GM12878 (cell line): ENCODE results near the gene SMIM12. TPM values are rescaled to one million over a fixed set of nuclear protein-coding genes. Genes with fewer than 3 reads are reported as not detected.

Experiments used
- ATAC-seq: fragments of 200-7000 bp; cut with Tn5 transposase; 3 replicates; pipeline ENCODE4 v1.9.1; 2020; ENCODE audit warnings: mild to moderate bottlenecking, moderate library complexity
- BruUV-seq: library from RNA; stranded (reverse); fragments of 400-500 nt; replicated peaks from 2 replicates; lab custom pipeline; 2021; lab: Mats Ljungman, UMichigan
- CTCF ChIA-PET: fragments of 300-600 bp; sonication (Branson Sonifier 250); formaldehyde crosslinking; extraction: SDS; loops from one replicate; lab custom pipeline; 2021; ENCODE audit warnings: inconsistent platforms; lab: Yijun Ruan, JAX
- POLR2A ChIA-PET: fragments of 350-600 bp; formaldehyde crosslinking; extraction: SDS; loops from one replicate; lab custom pipeline; 2021; ENCODE audit warnings: inconsistent platforms; lab: Charles Lee
- RAD21 ChIA-PET: fragments of 300-600 bp; sonication (Branson Sonifier 250); formaldehyde crosslinking; loops from one replicate; lab custom pipeline; 2023; ENCODE audit warnings: antibody characterized with exemption; ENCODE audit not compliant: unreplicated experiment; lab: Charles Lee
- SMC1A ChIA-PET: fragments of 300-600 bp; sonication (Branson Sonifier 250); formaldehyde crosslinking; loops from one replicate; lab custom pipeline; 2023; ENCODE audit not compliant: unreplicated experiment, uncharacterized antibody; lab: Charles Lee
- DNase-seq: peaks from one replicate; pipeline ENCODE4 v3.0.0-alpha.2; 2011; ENCODE audit warnings: low read depth, low spot score
- FAIRE-seq: peaks from 3 replicates; lab custom pipeline; 2011; peaks lifted over from hg19 to GRCh38; lab: Jason Lieb, UNC
- H2AFZ ChIP-seq: 2 replicates; pipeline ENCODE4 v1.6.0; 2011; ENCODE audit warnings: low read depth, low read length, control low read depth; ENCODE audit not compliant: control insufficient read depth
- H3K27ac ChIP-seq: 2 replicates; pipeline ENCODE4 v1.5.1; 2011; ENCODE audit warnings: control low read depth; ENCODE audit not compliant: control insufficient read depth, insufficient read depth
- H3K27me3 ChIP-seq, 2 experiments: replicated peaks in 1 of 2; 2 replicates each; pipeline versions ENCODE4 v1.6.0 to v1.6.1; 2011; ENCODE audit warnings: low read length in 1 of 2; ENCODE audit not compliant: control insufficient read depth in 2 of 2, insufficient read depth in 2 of 2
- H3K36me3 ChIP-seq, 2 experiments: 2 replicates each; pipeline ENCODE4 v1.5.1; 2011; ENCODE audit warnings: low read length in 1 of 2; ENCODE audit not compliant: control insufficient read depth in 2 of 2, insufficient read depth in 2 of 2
- H3K4me1 ChIP-seq: 2 replicates; pipeline ENCODE4 v1.6.1; 2011; ENCODE audit warnings: mild to moderate bottlenecking, low read length, moderate library complexity, mixed read lengths; ENCODE audit not compliant: control insufficient read depth, insufficient read depth
- H3K4me2 ChIP-seq: 2 replicates; pipeline ENCODE4 v1.6.0; 2011; ENCODE audit warnings: control low read depth; ENCODE audit not compliant: control insufficient read depth, insufficient read depth
- H3K4me3 ChIP-seq: fragments of 200-600 bp; sonication (generic); 2 replicates; pipeline ENCODE4 v1.5.1; 2016
- H3K79me2 ChIP-seq: 2 replicates; pipeline ENCODE4 v1.6.0; 2011; ENCODE audit warnings: low read length; ENCODE audit not compliant: control insufficient read depth, insufficient read depth
- H3K9ac ChIP-seq: 2 replicates; pipeline ENCODE4 v1.8.0; 2011; ENCODE audit warnings: low read length, control low read depth, mixed read lengths; ENCODE audit not compliant: control insufficient read depth, insufficient read depth
- H3K9me3 ChIP-seq: replicated peaks from 3 replicates; pipeline ENCODE4 v1.5.1; 2011; ENCODE audit warnings: mild to moderate bottlenecking, low read length; ENCODE audit not compliant: control insufficient read depth, insufficient read depth
- H4K20me1 ChIP-seq: 2 replicates; pipeline ENCODE4 v1.6.0; 2011; ENCODE audit not compliant: control insufficient read depth, insufficient read depth
- ATF7 ChIP-seq: fragments of 450-650 bp; IDR thresholded peaks from 2 replicates; pipeline ENCODE4 v1.6.1; 2016; ENCODE audit warnings: low read depth, mild to moderate bottlenecking
- BACH1 ChIP-seq: fragments of 450-650 bp; IDR thresholded peaks from 2 replicates; pipeline ENCODE4 v1.6.1; 2017; ENCODE audit warnings: mild to moderate bottlenecking, borderline replicate concordance
- CBFB ChIP-seq: IDR thresholded peaks from 2 replicates; pipeline ENCODE4 v1.6.1; 2016; ENCODE audit warnings: antibody characterized with exemption, low read depth
- EZH2 ChIP-seq: IDR thresholded peaks from 2 replicates; pipeline ENCODE4 v1.6.1; 2012; ENCODE audit warnings: low read depth, mild to moderate bottlenecking, control low read depth, inconsistent platforms, low read length, borderline replicate concordance; ENCODE audit not compliant: control insufficient read depth
- MTA3 ChIP-seq: IDR thresholded peaks from 2 replicates; pipeline ENCODE4 v1.6.1; 2012; ENCODE audit warnings: low read length, inconsistent platforms, borderline replicate concordance
- NKRF ChIP-seq: fragments of 450-650 bp; conservative IDR thresholded peaks from 2 replicates; pipeline ENCODE4 v1.6.1; 2017; ENCODE audit warnings: mild to moderate bottlenecking, moderate library complexity
- RFX5 ChIP-seq: IDR thresholded peaks from 2 replicates; pipeline ENCODE4 v1.6.1; 2011; ENCODE audit warnings: low read depth, low read length, improper control_type of control experiment
- SIN3A ChIP-seq: IDR thresholded peaks from 2 replicates; pipeline ENCODE4 v1.6.1; 2012; ENCODE audit warnings: low read depth, low read length, improper control_type of control experiment
- SMC3 ChIP-seq: IDR thresholded peaks from 2 replicates; pipeline ENCODE4 v1.6.1; 2011; ENCODE audit warnings: low read length, improper control_type of control experiment, borderline replicate concordance
- SREBF2 ChIP-seq: IDR thresholded peaks from 2 replicates; pipeline ENCODE4 v1.6.1; 2012; ENCODE audit warnings: mild to moderate bottlenecking, low read length
- STAT1 ChIP-seq: fragments of 450-650 bp; conservative IDR thresholded peaks from 2 replicates; pipeline ENCODE4 v1.6.1; 2014; ENCODE audit warnings: antibody characterized with exemption, mild to moderate bottlenecking
- USF2 ChIP-seq: IDR thresholded peaks from 2 replicates; pipeline ENCODE4 v1.6.1; 2011; ENCODE audit warnings: low read depth, low read length, improper control_type of control experiment, borderline replicate concordance
- ZNF687 ChIP-seq: fragments of 450-650 bp; IDR thresholded peaks from 2 replicates; pipeline ENCODE4 v1.6.1; 2017; ENCODE audit warnings: mild to moderate bottlenecking, moderate library complexity
- WGBS: methylation state at CpG from one replicate; pipeline ENCODE4 v1.1.6; 2016; ENCODE audit warnings: low lambda C conversion rate; ENCODE audit not compliant: insufficient replicate concordance, insufficient coverage; ENCODE audit errors: missing lambda C conversion rate; 5-methylcytosine and 5-hydroxymethylcytosine counted together
- in situ Hi-C: fragments of 300-500 bp; cut with MboI; formaldehyde crosslinking; loops from 9 replicates; pipeline ENCODE4 v1.14.3; 2018; ENCODE audit warnings: mixed read lengths
- intact Hi-C: fragments of 100-400 bp; cut with micrococcal nuclease; formaldehyde crosslinking; loops from one replicate; pipeline ENCODE4 v1.14.2; 2022; ENCODE audit not compliant: unreplicated experiment
- polyA plus RNA-seq, 11 experiments: library from polyadenylated mRNA; depleted of rRNA in 4 of 11; unstranded in 6 of 11; stranded (reverse) in 5 of 11; fragments of >200 nt; fragmentation: Nextera tagmentation in 4 of 11; fragmentation: Illumina TruSeq in 1 of 11; extraction: Ambion mirVana in 4 of 11; extraction: Trizol in 1 of 11; gene quantifications; 1 replicate in 1 of 11; 2 replicates in 10 of 11; pipeline versions ENCODE4 v1.2.1 to v1.2.3, GENCODE V29; 2011 to 2016; ENCODE audit warnings: inconsistent platforms in 2 of 11, missing spikeins in 2 of 11, low read depth in 1 of 11
- total RNA-seq, 4 experiments: library from RNA; depleted of rRNA in 3 of 4; stranded (reverse); fragments of >200 nt in 3 of 4; fragmentation: Illumina TruSeq in 1 of 4; extraction: Trizol in 1 of 4; gene quantifications; 2 replicates each; pipeline versions ENCODE4 v1.2.1 to v1.2.3, GENCODE V29; 2013 to 2021

Gene SMIM12
- total and polyA plus RNA-seq, 10 of the 15 experiments (the other 5 are each of a cell fraction or from before 2014, with no cell fraction given) = 26.1 to 81.5 (median 44.1) TPM

GRCh38 chr1:34901919-34902318, 42.4 kb upstream of the SMIM12 start (continued):
- no peak for TF ChIP-seq NKRF
- TF ChIP-seq SMC3 = no peak
- no peak for TF ChIP-seq SREBF2
- no peak for TF ChIP-seq RFX5
- TF ChIP-seq, all 136 proteins: peak for 0

GRCh38 chr1:34900775-34901502, 41.4 kb upstream of the SMIM12 start:
- in situ Hi-C loops (no loop called here), intact Hi-C loops (no loop called here)
- BruUV-seq = no TSS peak
- Histone ChIP-seq H4K20me1 (no peaks in the 10 kb centered on the region), H3K9ac (no peak overlapping the region), H3K27ac (no peak overlapping the region), H3K4me3 (no peak overlapping the region), H3K79me2 (no peaks in the 10 kb centered on the region), H3K4me2 (no peak overlapping the region), H3K4me1 (no peaks in the 10 kb centered on the region), H3K9me3 (no peaks in the 10 kb centered on the region), H3K27me3 (peaks cover 0 to 8% of the 10 kb centered on the region in 2 experiments; a peak in 3 of 4 replicates), H2AFZ (no peak overlapping the region), H3K36me3 (no peaks in the 10 kb centered on the region)
- FAIRE-seq = no peak
- CTCF ChIA-PET = no interaction called here
- SMC1A ChIA-PET = interaction anchor here (0.6 kb wide), 1 partner anchor 516 kb away, joined by 3 read pairs; no protein-coding TSS in a partner anchor
- WGBS = 15% methylated on average over 13 of the region's 13 CpGs
- POLR2A ChIA-PET = no interaction called here
- no peak for ATAC-seq
- DNase-seq = no peak
- RAD21 ChIA-PET = interaction anchor here (0.5 kb wide), 1 partner anchor 801 kb away, joined by 3 read pairs; no protein-coding TSS in a partner anchor
- no peak for TF ChIP-seq USF2
- TF ChIP-seq MTA3 = no peak
- no peak for TF ChIP-seq CBFB
- TF ChIP-seq ZNF687 = no peak
- no peak for TF ChIP-seq BACH1
- TF ChIP-seq EZH2 = no peak
- TF ChIP-seq SIN3A = no peak
- TF ChIP-seq ATF7 = no peak
- TF ChIP-seq STAT1 = no peak
- TF ChIP-seq NKRF = no peak
